Stimulated activated CD4-positive, alpha-beta T cell treated with anti-CD3 and anti-CD28 coated beads, Interleukin-12 subunit alpha, Interleukin-12 subunit beta, amount 100 ng/mL, for 24 hours (primary cell): Measurements from ENCODE around the gene PI4KA.
A peak's percentile ranks its signal among the peaks of the same experiment; 100 is the strongest.
"Not testable (repeated sequence)": the region's sequence is repeated elsewhere in the genome, so short reads cannot be mapped to it uniquely, and the experiment has no call there.

ENCODE experiments used
- DNase-seq, 2 experiments: peaks; one replicate each; pipeline ENCODE4 v3.0.0-alpha.2; 2020; ENCODE audit warnings: low read depth in 2 of 2

The PI4KA gene

DNA sequence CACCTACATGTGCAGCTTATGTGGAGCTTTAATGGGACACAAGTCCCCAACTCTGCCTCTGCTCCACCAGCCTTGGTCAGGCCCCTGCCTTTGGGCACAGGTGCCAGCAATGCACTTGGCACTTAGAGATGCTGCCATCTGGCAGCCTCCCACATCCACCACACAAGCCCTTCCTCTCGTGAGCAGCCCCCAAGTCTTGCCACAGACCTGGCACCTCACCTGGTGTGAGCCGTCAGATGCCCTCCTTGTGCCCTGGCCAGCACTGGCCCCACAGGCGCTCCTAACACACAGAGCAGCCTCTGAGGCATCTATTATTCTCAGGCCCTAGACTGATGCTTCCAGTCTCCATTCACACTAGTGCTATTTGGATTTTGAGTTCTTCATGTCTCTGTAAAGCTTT is 109.2 kb downstream of the PI4KA start:
- DNase-seq = no peak

DNA sequence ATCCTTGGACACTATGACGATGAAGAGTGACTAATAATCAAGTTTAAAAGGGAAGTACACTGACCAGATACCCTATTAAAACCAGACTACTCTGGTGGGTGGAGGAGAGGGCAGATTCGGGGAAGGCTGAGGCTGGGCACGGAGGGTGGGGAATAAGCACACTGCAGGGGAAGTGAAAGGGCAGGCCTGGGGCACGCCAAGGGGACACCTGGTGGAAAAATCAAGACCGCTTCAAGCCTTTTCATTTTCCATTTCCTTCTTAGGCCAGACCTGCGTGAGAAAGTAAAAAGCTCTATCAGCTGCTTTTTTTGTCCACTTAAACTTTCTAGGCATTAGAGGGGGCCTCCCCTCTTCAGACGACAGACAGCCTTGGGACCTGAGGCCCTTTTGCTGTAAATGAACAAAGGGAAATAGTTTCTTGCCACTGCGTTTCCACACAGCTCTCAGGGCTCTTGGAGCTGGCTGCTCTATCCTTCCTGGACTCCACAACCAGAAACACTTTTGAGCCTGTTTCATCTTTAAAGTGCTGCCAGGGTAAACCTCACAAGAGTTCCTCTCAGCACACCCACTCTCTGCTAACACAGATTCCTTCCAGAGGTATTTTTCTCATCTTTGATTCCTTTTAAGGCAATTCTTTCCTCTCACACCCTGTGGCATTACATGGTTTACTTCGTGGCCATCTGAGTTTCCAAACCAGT is 109.7 kb downstream of the PI4KA start:
- DNase-seq = no peak

DNA sequence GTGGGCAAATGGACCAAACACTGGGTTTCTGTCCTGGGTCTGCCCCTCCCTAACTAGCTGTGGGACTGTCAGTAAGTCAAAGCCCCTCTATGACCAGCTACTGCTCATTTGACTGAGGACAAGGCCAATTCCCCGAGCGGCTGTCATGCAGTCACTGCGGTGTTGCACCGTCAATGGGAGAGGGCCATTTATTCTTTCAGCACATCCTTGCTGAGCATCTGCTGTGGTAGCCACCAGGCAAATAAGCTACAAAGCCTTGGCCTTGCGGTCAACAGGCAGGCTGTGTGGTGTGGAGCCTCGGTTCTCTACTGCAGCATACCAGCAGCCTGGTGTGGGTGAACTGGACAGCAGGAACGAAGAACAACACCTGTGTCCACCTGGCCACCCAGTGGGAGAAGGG is 110.5 kb downstream of the PI4KA start:
- no peak for DNase-seq

DNA sequence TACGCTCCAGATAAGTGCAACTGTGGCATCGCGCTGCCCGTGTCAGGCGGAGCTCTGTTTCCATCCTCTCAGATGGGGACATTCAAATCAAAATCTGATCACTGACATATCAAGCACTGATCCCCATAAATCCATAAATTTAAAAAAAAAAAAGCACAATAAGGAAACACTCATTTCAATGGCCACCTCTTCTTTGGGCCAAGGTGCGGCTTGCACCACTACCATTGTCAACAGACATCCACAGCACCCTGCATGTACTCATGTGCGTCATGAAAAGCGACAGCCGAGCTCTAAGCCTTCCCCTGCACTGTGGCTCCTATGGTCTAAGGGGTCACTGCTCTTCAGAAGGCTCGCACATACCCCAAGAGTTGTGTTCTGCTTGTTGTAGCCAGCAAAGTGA is 111.4 kb downstream of the PI4KA start:
- no peak for DNase-seq

DNA sequence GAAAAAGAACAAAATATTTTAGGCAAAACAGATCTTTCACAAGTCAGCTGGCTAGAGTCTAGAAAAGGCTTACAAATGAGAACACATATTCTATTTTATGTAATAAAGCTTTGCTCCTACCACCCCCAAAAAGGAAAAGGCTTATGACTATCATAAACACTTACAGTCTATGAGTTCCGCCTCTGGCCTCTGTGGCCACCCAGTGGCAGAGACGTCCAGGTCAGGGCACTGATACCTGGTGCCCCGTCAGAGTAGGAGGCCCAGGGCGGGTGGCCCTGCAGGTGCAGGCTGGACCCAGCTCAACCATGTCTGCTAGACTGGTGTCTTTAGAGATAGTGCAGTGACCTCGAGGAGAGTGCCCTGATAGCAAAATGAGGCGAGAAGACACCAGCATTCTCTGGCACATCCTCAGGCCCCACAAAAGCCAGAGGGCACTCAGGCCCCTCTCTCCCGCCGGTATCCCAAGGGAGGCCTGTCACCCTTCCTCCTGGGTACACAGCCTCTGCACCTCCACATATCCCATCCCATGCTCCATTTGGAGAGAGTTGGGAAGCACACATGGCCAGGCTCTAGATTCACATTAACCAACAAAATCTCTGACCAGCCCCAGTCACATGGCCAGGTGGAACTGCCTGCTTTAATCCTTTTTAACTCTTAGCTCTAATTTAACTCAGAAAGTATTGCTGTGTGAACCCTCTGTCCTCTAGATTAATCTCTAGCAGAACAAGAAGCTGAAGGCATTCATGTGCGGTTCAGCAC is 112.0 kb downstream of the PI4KA start:
- no peak for DNase-seq

DNA sequence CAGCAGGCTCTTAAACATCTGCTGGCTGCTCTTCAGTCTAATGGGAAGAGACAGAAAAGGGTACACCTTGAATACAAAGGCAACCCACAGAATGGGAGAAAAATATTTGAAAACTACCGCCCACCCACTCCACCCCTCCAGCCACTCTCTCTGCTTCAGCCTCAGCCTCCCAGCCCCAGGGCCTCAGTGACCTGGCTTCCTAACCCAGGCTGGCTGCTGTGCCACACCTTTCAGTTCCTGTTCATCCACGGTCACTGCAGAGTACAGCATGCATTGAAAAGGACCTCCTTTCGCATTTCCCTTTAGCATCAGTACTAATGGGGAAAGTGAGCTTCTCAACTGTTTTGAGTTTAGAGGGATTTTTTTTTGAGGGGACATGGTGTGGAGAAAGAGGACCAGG is 113.5 kb downstream of the PI4KA start:
- DNase-seq = no peak

DNA sequence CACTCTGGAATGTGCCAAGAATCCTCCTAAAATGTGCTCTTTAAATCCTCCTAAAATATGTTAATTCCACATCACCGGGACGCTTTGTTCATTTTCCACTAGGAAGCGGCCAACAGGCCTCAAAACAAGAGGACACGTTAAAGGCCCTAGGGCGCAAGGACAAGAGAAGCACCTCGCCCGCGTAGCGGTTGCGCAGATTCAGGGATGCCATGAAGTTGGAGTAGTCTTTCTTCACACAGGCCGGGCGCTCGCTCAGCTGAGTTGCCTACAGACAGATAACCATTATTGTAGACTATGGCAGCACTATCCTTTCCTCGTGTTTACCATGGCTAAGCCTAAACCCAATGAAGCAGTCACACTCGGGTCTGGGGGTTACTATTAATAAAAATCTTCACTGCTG is 114.2 kb downstream of the PI4KA start:
- DNase-seq = no peak

DNA sequence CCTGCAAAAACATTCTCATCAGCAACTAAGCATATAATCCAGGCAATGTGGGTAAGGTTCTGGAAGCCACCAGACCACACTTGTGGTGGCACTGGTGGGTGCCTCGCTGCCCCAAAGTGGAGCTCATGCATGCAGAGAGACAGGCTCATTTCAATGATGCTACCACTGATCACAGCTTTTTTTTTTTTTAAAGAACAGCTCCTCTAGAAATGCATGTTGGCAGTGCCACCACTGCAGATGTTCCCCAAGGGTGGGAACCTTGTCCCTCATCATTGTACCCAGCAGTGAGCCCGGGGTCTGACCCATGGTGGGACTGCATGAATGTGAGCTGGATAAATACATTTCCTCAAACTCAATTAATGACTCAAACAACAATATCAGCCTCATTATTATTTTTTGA is 115.8 kb downstream of the PI4KA start:
- DNase-seq = no peak

DNA sequence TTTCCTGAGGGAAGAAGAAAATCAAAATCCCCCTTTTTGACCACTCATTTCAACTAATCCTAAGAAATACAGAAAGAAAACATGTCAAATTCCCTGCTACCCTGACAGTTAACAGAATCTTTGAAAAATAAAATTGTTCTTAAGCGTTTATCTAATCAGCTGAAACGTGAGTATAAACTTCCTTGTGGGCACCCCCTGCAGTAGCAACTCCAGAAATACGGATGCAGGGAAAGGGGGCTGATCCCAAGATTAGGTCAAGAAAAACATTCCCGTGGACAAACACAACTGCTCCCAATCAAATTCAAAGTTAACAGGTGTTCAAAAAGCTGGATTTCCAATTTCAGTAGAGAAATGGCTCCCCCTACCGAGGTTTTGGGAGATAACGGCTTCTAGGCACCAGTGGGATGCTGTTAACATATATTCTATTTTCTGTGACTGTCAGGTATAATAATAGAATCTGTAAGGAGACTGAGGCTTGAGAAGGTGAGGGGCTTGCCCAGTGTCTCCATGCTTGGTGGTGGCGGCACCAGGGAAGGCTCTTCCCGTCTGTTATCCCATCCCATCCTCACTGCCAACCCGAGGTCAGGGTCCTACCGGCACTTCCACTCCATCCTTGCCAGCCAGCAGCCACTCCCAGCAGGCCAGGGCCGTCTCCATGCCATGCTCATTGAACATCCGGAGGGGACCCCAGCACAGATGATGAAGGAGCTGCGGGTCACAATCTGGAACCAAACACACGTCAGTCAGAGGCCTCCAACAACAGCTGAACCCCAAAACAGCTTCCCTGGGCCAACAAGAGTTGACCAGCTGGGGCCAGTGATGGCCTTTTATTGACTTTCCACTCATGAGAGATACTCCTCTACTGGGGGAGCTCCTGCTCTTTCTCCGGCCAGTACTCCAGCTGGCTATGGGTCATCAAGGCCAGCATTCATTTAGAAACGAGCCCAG is 116.7 kb downstream of the PI4KA start:
- DNase-seq = peak; percentile 6 to 23

DNA sequence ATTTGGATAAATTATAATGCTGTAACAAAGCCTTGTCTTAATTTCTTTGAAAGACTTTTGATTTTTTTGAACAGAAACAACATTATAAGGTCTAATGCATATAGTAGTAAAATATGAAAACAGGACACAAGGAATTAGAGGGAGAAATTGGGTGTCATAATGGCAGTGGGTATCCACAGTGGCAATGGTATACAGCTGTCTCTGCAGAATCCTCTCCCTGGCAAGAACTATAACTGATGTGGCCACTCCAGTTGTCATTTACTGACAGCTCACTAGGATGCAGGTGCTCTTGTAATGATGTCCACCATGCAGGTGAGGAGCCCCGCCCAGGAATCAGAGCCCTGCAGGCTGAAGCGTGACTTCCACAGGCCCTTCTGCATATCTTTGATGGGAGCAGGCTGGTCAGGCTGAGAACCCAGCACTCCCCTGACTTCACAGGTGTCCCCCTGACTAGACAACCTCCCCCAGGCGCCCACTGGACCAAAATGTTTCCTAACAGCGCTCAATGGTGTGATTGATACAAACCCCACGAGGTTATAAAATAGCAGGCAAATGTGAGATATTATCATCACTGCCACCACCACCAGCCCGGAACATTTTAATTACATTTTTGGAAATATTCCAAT is 117.5 kb downstream of the PI4KA start:
- no peak for DNase-seq

DNA sequence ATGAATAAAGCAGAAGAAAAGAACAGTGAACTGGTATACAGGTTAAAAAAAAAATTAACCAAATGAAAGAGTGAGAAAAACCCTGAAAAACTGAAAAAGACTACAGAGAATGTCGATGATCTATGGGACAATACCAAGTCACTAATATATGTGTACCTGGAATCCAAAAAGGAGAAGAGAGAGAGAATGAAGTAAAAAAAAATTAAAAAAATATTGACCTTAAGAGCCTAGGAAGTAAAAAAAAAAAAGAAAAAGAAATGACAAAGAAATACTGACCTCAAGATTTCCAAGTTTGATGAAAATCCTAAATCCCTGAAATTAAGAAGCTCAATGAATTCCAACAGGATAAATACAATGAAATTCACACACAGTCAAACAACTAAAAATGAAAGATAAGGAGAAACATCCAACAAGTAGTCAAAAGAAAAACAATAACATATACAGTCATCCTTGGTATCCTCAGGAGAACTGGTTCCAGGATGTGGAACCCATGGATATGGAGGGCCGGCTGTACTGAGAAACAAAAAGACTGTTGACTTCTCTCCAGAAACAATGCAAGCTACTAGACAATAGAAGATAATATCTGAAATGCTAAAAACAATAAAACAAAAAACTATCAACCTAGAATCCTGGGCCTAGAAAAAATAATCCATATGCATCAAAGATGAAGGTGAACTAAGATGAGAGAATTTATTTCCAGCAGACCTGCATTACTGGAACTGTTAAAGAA is 118.2 kb downstream of the PI4KA start:
- no peak for DNase-seq

DNA sequence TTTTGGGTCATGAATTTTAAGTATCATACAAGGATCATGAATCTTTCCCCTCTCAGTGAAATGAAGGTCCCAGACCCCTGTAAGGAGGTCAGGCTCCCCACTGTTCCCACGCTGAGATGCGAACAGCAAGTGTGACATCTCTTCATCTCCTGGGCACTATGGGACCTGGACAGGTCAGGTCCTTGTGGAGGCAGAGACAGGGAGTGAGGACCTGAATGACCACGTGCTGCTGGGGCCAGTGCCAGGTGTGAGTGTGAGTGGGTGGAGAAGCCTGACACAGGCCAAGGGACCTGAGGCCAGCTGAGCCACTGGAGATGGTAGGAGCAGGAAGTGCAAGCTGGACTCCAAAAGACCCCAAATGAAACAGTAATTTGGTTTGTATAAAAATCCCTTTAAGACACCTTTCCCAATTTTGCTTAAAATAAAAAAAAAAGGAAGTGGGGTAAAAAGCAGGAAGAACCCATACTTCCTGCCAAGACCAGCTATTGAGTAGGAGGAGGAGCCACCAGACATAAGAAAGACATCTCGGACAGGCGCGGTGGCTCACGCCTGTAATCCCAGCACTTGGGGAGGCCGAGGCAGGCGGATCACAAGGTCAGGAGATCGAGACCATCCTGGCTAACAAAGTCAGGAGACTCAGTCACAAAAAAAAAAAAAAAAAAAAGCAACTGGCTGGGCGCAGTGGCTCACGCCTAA is 120.1 kb downstream of the PI4KA start:
- no peak for DNase-seq

DNA sequence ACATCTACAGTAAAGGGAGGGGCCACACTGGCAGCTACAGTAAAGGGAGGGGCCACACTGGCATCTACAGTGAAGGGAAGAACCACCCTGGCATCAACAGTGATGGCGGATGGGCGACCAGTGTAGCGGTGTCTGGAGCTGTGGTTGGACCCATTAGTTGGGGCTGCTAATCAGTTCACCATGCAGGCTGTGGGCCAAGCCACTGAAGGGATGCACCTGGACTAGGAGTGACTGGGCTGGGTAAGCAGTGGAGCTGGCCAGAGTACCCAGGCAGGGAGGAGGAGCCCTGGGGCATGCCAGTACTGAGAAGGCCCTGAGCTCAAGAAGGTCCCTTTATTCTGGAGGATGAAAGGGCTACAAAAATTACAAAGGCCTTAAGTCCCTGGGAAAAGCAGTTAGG is 121.7 kb downstream of the PI4KA start:
- DNase-seq = not testable (repeated sequence)

DNA sequence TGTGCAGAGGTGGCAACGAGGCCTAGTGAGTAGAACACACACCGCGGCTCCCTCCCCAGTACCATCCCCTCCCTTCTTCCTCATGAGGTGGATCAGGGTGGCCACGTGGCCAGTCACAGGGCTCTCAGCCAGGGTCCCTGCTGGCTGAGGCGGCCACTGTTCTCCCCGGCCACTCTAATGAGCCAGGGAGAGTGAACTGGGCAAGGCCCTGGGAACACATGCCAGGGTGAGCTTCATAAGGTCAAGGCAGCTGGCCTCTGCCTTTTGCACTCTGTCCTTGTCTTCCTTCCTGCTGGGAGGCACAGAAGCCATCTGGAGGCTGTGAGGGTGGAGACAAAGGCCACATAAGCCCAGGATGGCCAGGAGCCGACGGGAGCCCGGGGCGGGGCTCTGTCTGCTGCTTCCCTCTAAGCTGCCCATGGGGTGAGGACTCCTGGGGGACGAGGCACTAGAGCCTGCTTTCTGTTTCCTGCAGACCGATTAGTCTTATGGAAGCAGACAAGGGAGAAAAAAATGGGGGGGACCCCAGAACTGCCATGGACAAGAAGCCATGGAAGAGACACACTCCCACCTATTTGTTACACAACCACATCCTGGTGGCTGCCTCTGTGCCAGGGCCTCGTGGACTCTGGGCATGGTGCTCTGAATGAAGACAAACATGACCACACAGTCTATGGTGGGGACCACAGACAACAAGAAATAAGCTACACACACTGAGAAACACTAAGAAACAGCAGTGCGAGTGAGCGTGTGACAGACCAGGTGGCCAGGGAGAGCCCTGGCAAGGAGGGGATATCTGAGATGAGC is 123.1 kb downstream of the PI4KA start:
- not testable (repeated sequence) for DNase-seq

DNA sequence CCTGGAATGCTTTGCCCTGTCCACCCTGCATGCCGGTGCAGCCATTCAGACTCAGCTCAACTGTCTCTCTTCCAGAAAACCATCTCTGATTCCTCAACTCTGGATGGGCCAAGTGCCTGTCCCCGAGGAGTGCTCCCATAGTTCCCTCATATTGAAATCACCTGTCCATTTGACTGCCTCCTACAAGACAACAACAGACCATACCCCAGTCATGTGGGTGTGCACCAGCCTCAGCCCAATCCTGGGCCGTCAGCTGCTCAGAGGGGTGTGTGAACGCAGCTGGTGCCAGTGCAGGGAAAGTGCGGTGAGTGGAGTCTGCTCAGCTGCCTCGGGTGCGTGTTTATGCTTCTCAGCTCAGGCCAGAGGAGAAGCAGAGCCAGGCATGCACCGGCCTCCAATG is 126.2 kb downstream of the PI4KA start:
- not testable (repeated sequence) for DNase-seq

DNA sequence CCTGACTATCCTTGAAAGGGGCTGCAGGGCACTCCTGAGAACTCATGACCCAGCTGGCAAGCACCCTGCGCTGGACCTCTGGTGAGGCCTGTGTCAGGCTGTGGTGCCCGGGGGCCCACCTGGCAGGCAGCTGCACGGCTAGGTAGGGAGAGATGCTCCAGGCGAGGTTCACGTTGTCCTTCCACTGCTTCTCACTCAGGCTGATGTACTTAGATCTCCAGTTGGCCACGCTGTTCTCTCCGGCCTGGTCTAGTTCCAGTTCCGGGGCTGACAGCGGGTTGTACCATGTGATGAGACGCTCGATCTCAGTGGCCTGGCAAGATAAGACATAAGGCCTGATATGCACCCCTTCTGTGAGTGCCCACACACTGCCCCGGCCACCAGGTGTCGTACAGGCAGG is 129.4 kb downstream of the PI4KA start:
- no peak for DNase-seq

DNA sequence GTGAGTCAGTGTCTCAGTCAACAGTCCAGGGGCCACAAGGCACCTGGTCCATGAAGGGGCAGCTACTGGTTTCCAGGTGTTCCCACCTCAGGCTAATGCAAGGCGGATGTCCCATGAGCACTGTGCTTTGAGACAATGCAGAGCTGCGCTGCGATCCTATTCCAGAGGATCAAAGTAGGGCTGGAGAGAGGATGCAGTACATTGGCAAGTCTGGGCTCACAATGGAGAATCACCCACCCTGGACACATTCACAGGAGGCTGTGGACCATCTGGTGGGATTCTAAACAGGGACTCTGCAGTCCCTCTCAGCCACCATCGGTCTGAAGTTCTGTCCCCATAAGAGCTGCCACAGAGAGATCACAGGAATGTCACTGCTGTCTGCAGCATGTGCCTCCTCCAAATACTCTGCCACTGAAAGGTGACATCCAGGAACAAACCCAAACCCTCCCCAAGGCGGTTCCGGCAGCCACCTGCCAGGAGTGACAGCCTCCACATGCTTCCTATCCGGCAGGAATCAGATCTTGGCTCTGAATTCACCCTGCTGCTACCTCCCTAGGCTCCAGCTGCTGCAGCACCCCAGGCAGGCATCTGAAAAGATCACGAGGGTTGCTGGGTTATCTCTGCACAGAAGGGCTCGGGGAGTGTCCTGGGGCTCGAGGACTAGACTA is 130.0 kb downstream of the PI4KA start:
- no peak for DNase-seq

DNA sequence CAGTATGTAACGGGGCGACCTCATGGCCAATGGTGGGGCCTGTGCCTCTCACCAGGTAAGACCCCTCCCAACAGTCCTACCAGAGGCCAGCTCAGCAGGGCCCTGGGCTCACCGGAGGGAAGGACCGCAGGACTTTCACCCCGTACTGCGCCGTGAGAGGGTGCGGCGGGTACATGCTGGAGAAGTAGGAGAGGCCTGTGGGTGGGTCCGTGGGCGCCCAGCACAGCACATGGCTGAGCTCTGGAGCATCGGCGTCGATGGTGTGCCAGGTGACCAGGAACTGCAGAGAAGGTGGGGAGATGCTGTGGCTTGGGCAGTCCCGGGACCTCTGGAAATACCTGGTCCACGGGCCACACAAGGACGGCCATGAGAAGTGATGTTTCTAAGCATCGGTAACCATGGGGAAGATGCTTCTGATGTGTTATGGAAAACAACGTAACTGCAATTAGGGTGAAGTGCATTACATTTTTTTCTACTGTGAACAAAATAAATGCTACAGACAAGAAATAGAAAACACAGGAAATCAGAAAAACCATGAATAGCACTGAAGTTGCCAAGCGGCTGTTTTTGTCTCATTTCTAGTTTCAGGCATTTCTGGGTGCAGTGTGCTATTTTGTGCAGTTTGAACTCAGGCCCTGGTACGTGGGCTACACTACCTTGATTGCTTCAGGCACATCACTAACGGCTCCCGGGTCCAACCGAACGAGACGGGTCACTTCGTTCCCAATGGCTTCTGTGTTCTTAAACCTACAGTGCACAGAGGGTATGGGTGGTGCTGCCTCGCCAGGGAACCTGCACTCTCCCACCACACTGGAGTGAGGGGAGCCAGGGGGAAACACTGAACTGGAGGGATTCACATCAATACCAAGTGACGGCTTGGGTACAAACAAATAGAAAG is 131.2 kb downstream of the PI4KA start:
- DNase-seq = no peak
